Parathyroid adenoma (tissue), 2 donors: Measurements from ENCODE around the gene OR4P4.

Experiments
- H2AFZ ChIP-seq: fragments of 300-600 bp; sonication (generic); one replicate; pipeline ENCODE4 v1.7.0; 2017; ENCODE audit warnings: antibody characterized with exemption, mild to moderate bottlenecking
- H3K27ac ChIP-seq: fragments of 300-600 bp; sonication (generic); one replicate; pipeline ENCODE4 v1.7.0; 2017
- H3K27me3 ChIP-seq: fragments of 300-600 bp; sonication (generic); one replicate; pipeline ENCODE4 v1.7.0; 2017; ENCODE audit warnings: low read length; ENCODE audit not compliant: control insufficient read depth, insufficient read depth
- H3K36me3 ChIP-seq: fragments of 300-600 bp; sonication (generic); one replicate; pipeline ENCODE4 v1.7.0; 2017; ENCODE audit warnings: low read length; ENCODE audit not compliant: control insufficient read depth, insufficient read depth
- H3K4me1 ChIP-seq: fragments of 300-600 bp; sonication (generic); one replicate; pipeline ENCODE4 v1.7.0; 2017; ENCODE audit warnings: control low read depth
- H3K4me2 ChIP-seq: fragments of 300-600 bp; sonication (generic); one replicate; pipeline ENCODE4 v1.7.0; 2017; ENCODE audit warnings: low read length
- H3K4me3 ChIP-seq: fragments of 300-600 bp; sonication (generic); one replicate; pipeline ENCODE4 v1.7.0; 2017; ENCODE audit warnings: low read depth, low read length
- H3K79me2 ChIP-seq: fragments of 300-600 bp; sonication (generic); one replicate; pipeline ENCODE4 v1.7.0; 2017; ENCODE audit warnings: control low read depth
- H3K9ac ChIP-seq: fragments of 300-600 bp; sonication (generic); one replicate; pipeline ENCODE4 v1.7.0; 2017; ENCODE audit warnings: mild to moderate bottlenecking
- H3K9me3 ChIP-seq: fragments of 300-600 bp; sonication (generic); one replicate; pipeline ENCODE4 v1.7.0; 2017; ENCODE audit warnings: low read length; ENCODE audit not compliant: control insufficient read depth
- CTCF ChIP-seq: fragments of 300-600 bp; sonication (generic); IDR thresholded peaks from one replicate; pipeline ENCODE4 v1.7.0; 2017; ENCODE audit warnings: antibody characterized with exemption, mild to moderate bottlenecking
- donor health status: primary hyperparathyroidism.

OR4P4 gene

GRCh38 chr11:55634813-55635212 lies at the start of gene OR4P4:
TSS of gene OR4P4 (plus strand) at chr11:55635113.
- H3K4me2 ChIP-seq = no peak within 1 kb of the TSS
- no peaks in the 10 kb centered on the region for H3K9me3 ChIP-seq

GRCh38 chr11:55607545-55607944 lies 27.4 kb upstream of the OR4P4 start, which contains the start of gene OR4C11:
TSS of gene OR4C11 (minus strand) at chr11:55607645. CDS start at chr11:55604373, 3,272 bp downstream.
- Histone ChIP-seq H3K79me2 (no peaks in the 10 kb centered on the region), H3K36me3 (no peaks in the 10 kb centered on the region), H3K4me1 (no peaks in the 10 kb centered on the region), H3K27ac (no peak within 1 kb of the TSS), H3K4me3 (no peak within 1 kb of the TSS), H3K9me3 (no peaks in the 10 kb centered on the region), H3K27me3 (no peaks in the 10 kb centered on the region), H3K9ac (no peak within 1 kb of the TSS), H2AFZ (no peak within 1 kb of the TSS), H3K4me2 (no peak within 1 kb of the TSS)
- no peak for TF ChIP-seq CTCF

More at GRCh38 chr11:55634813-55635212, at the start of gene OR4P4:
- H3K36me3 ChIP-seq = no peaks in the 10 kb centered on the region
- no peak within 1 kb of the TSS for H3K9ac ChIP-seq
- no peaks in the 10 kb centered on the region for H3K79me2 ChIP-seq
- H3K27ac ChIP-seq = no peak within 1 kb of the TSS
- H3K4me1 ChIP-seq = no peaks in the 10 kb centered on the region
- no peak within 1 kb of the TSS for H2AFZ ChIP-seq
- no peak within 1 kb of the TSS for H3K4me3 ChIP-seq
- TF ChIP-seq CTCF = no peak
- H3K27me3 ChIP-seq = no peaks in the 10 kb centered on the region

GRCh38 chr11:55624531-55624930 lies 10.4 kb upstream of the OR4P4 start:
- H3K27ac ChIP-seq = no peak overlapping the region
- H3K9ac ChIP-seq = no peak overlapping the region
- H3K4me3 ChIP-seq = no peak overlapping the region
- no peaks in the 10 kb centered on the region for H3K36me3 ChIP-seq
- H2AFZ ChIP-seq = no peak overlapping the region
- H3K4me1 ChIP-seq = no peaks in the 10 kb centered on the region
- TF ChIP-seq CTCF = no peak
- no peaks in the 10 kb centered on the region for H3K9me3 ChIP-seq
- no peaks in the 10 kb centered on the region for H3K27me3 ChIP-seq
- H3K79me2 ChIP-seq = no peaks in the 10 kb centered on the region
- H3K4me2 ChIP-seq = no peak overlapping the region

GRCh38 chr11:55648027-55648426 lies 13.1 kb downstream of the OR4P4 start, which contains the start of gene OR4S2:
TSS of gene OR4S2 (plus strand) at chr11:55648327. CDS start at chr11:55650904, 2,577 bp downstream.
- Histone ChIP-seq H3K9me3 (no peaks in the 10 kb centered on the region), H3K27me3 (no peaks in the 10 kb centered on the region), H3K4me1 (no peaks in the 10 kb centered on the region), H2AFZ (no peak within 1 kb of the TSS), H3K79me2 (no peaks in the 10 kb centered on the region), H3K4me3 (no peak within 1 kb of the TSS), H3K9ac (no peak within 1 kb of the TSS), H3K27ac (no peak within 1 kb of the TSS), H3K36me3 (no peaks in the 10 kb centered on the region), H3K4me2 (no peak within 1 kb of the TSS)
- no peak for TF ChIP-seq CTCF

- no peaks in the 10 kb centered on the region for H3K79me2 ChIP-seq
- H3K36me3 ChIP-seq = no peaks in the 10 kb centered on the region
- no peak overlapping the region for H2AFZ ChIP-seq
- no peak overlapping the region for H3K9ac ChIP-seq
- H3K4me2 ChIP-seq = no peak overlapping the region
- H3K4me3 ChIP-seq = no peak overlapping the region
- H3K4me1 ChIP-seq = no peaks in the 10 kb centered on the region
- no peaks in the 10 kb centered on the region for H3K27me3 ChIP-seq
- H3K9me3 ChIP-seq = no peaks in the 10 kb centered on the region
- H3K27ac ChIP-seq = no peak overlapping the region
- TF ChIP-seq CTCF = no peak
Measured at GRCh38 chr11:55652560-55652959, 17.6 kb downstream of the OR4P4 start.
